ENCODE data around the gene ARHGEF10L. TPM values are rescaled to one million over a fixed set of nuclear protein-coding genes. Genes with fewer than 3 reads are reported as not detected.

ARHGEF10L gene
- total RNA-seq, 1 experiment from 2014 or later: 21.6 TPM

DNA sequence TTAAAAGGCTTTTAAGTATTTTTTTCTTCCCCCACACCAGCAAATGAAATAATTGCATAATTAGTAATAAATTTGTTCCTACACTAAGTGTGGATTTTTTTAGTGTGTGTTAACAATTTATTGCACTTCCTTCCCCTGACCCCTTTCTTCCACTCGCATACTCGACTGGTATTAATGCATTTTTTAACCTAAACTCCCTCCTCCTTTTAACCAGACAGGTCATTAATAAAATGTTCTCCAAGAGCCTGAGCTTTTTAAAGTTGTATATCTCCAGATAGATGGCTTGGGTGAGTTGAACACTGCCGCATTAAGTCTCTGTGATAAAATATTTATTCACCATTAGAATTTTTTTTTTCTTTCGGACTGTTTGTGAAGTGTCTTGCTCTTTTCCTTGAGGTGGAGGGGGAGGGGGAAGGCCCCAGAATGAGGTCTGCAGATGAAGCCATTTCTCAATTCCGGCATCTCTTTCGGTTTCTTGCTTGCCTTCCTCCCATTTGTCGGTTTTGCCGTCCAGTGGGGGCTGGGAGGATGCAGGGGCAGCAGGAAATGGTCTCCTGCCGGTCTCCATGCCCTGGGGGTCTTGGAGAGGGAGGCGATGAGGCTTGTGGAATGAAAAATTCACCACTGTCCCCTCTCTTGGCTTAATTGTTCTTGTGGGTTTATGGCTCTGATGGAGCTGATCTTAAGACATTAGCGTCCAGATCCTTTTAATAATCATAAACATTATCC is 151.6 kb downstream of the ARHGEF10L start:
- no peak for DNase-seq
- Histone ChIP-seq H3K27ac (no peak overlapping the region), H3K79me2 (ENCODE audit: low read depth) (no peaks in the 10 kb centered on the region), H3K9me2 (ENCODE audit: insufficient read depth) (no peaks in the 10 kb centered on the region), H3K9me3 (ENCODE audit: insufficient read depth, low read depth) (no peaks in the 10 kb centered on the region), H3K27me3 (ENCODE audit: insufficient read depth, low read depth) (no peaks in the 10 kb centered on the region), H3F3A (ENCODE audit: insufficient read depth, low read depth) (no peaks in the 10 kb centered on the region), H3K36me3 (ENCODE audit: low read depth) (no peaks in the 10 kb centered on the region), H3K4me2 (no peak overlapping the region), H2AFZ (no peak overlapping the region), H4K20me1 (ENCODE audit: insufficient read depth) (no peaks in the 10 kb centered on the region), H3K4me3 (no peak overlapping the region), H3K4me1 (replicated peaks; ENCODE audit: insufficient read depth) (no peaks in the 10 kb centered on the region)
- TF ChIP-seq, protein P1, sequence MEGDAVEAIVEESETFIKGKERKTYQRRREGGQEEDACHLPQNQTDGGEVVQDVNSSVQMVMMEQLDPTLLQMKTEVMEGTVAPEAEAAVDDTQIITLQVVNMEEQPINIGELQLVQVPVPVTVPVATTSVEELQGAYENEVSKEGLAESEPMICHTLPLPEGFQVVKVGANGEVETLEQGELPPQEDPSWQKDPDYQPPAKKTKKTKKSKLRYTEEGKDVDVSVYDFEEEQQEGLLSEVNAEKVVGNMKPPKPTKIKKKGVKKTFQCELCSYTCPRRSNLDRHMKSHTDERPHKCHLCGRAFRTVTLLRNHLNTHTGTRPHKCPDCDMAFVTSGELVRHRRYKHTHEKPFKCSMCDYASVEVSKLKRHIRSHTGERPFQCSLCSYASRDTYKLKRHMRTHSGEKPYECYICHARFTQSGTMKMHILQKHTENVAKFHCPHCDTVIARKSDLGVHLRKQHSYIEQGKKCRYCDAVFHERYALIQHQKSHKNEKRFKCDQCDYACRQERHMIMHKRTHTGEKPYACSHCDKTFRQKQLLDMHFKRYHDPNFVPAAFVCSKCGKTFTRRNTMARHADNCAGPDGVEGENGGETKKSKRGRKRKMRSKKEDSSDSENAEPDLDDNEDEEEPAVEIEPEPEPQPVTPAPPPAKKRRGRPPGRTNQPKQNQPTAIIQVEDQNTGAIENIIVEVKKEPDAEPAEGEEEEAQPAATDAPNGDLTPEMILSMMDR (conservative IDR thresholded peaks at IDR 0.05): no peak
- TF ChIP-seq EZH2 (IDR thresholded peaks at IDR 0.05; ENCODE audit: low read depth): no peak
- CTCF ChIA-PET: no interaction called here
- BruUV-seq (replicated peaks): no TSS peak
- intact Hi-C loops (cut with micrococcal nuclease; ENCODE audit: unreplicated experiment): no loop called here
- POLR2A ChIA-PET (ENCODE audit: unreplicated experiment): no interaction called here

DNA sequence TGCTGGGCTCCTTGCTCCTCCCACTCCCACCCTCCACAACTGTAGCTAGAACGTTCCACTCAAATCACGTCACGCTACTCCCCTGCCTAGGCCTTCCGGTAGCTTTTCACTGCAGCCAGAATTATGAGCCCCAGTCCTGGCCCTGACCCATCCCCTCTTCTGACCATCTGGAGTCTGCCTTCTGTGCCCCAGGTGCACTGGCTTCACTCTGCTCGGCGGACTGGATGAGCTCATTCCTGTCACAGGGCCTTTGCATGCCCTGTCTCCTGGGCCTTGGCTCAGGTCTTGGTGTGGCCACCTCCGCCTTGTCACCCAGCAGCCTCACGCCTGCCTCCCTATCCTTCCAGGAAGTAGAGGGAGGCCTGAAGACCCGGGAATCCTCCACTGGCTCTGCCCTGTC is 153.1 kb downstream of the ARHGEF10L start:
- Histone ChIP-seq H3K4me1 (replicated peaks; ENCODE audit: insufficient read depth) (no peaks in the 10 kb centered on the region), H3K4me3 (no peak overlapping the region), H3K9me3 (ENCODE audit: insufficient read depth, low read depth) (no peaks in the 10 kb centered on the region), H3F3A (ENCODE audit: insufficient read depth, low read depth) (no peaks in the 10 kb centered on the region), H3K4me2 (no peak overlapping the region), H3K79me2 (ENCODE audit: low read depth) (no peaks in the 10 kb centered on the region), H3K27me3 (ENCODE audit: insufficient read depth, low read depth) (no peaks in the 10 kb centered on the region), H4K20me1 (ENCODE audit: insufficient read depth) (no peaks in the 10 kb centered on the region), H2AFZ (no peak overlapping the region), H3K27ac (no peak overlapping the region), H3K36me3 (ENCODE audit: low read depth) (no peaks in the 10 kb centered on the region), H3K9me2 (ENCODE audit: insufficient read depth) (no peaks in the 10 kb centered on the region)
- ChIA-PET CTCF (no interaction called here), POLR2A (ENCODE audit: unreplicated experiment) (no interaction called here)
- intact Hi-C loops (cut with micrococcal nuclease; ENCODE audit: unreplicated experiment): no loop called here
- no TSS peak for BruUV-seq (replicated peaks)
- no peak for DNase-seq
- TF ChIP-seq, protein P1 (conservative IDR thresholded peaks at IDR 0.05): no peak
- TF ChIP-seq EZH2 (IDR thresholded peaks at IDR 0.05; ENCODE audit: low read depth): no peak

DNA sequence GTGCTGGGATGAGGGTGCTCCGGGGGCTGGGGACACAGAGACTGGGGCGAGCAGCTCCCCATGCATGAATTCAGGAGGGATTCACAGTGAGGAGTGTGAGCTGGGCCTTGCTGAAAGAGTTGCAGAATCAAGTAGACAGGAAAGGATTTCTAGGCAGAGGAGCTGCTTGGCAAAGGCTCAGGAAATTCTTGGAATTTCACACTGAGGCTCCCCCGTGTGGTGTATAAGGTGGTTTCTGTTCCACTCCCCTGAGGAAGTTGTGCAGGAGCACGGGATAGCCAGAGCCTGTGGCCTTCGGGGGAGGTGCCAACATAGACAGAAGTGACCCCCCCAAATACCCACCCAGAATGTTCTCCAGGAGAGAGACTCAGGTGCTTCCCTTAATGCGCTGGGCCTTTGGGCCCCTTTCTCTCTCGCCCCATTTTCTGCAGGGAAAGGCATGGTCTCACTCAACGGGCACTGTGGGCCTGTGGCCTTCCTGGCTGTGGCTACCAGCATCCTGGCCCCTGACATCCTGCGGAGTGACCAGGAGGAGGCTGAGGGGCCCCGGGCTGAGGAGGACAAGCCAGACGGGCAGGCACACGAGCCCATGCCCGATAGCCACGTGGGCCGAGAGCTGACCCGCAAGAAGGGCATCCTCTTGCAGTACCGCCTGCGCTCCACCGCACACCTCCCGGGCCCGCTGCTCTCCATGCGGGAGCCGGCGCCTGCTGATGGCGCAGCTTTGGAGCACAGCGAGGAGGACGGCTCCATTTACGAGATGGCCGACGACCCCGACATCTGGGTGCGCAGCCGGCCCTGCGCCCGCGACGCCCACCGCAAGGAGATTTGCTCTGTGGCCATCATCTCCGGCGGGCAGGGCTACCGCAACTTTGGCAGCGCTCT is 157.2 kb downstream of the ARHGEF10L start:
- H4K20me1 ChIP-seq (ENCODE audit: insufficient read depth): no peaks in the 10 kb centered on the region
- no peak overlapping the region for H2AFZ ChIP-seq
- H3K36me3 ChIP-seq (ENCODE audit: low read depth): no peaks in the 10 kb centered on the region
- POLR2A ChIA-PET (ENCODE audit: unreplicated experiment): no interaction called here
- intact Hi-C loops (cut with micrococcal nuclease; ENCODE audit: unreplicated experiment): no loop called here
- H3K4me2 ChIP-seq: no peak overlapping the region
- H3K4me1 ChIP-seq (replicated peaks; ENCODE audit: insufficient read depth): no peaks in the 10 kb centered on the region
- no peaks in the 10 kb centered on the region for H3K9me2 ChIP-seq (ENCODE audit: insufficient read depth)
- no peak for DNase-seq
- no peaks in the 10 kb centered on the region for H3K79me2 ChIP-seq (ENCODE audit: low read depth)
- BruUV-seq (replicated peaks): no TSS peak
- CTCF ChIA-PET: no interaction called here
- no peaks in the 10 kb centered on the region for H3F3A ChIP-seq (ENCODE audit: insufficient read depth, low read depth)
- H3K9me3 ChIP-seq (ENCODE audit: insufficient read depth, low read depth): no peaks in the 10 kb centered on the region
- TF ChIP-seq EZH2 (IDR thresholded peaks at IDR 0.05; ENCODE audit: low read depth): no peak
- TF ChIP-seq, protein P1 (conservative IDR thresholded peaks at IDR 0.05): no peak
- no peak overlapping the region for H3K4me3 ChIP-seq
- H3K27me3 ChIP-seq (ENCODE audit: insufficient read depth, low read depth): no peaks in the 10 kb centered on the region
- no peak overlapping the region for H3K27ac ChIP-seq
